HG02623 (cell line): ENCODE measurements around the gene KIRREL3.

Experiments
- ATAC-seq: cut with Tn5 transposase; IDR thresholded peaks from one replicate; pipeline ENCODE4 v1.9.1; 2021; ENCODE audit warnings: moderate library complexity; ENCODE audit not compliant: unreplicated experiment

The KIRREL3 gene

GRCh38 chr11:126497581-126498122 lies 502.9 kb downstream of the KIRREL3 start:
- ATAC-seq: no peak

GRCh38 chr11:126496576-126497337 lies 503.8 kb downstream of the KIRREL3 start:
- ATAC-seq: no peak

GRCh38 chr11:126495281-126496220 lies 505.0 kb downstream of the KIRREL3 start:
- no peak for ATAC-seq

GRCh38 chr11:126494831-126495230 lies 505.7 kb downstream of the KIRREL3 start:
- ATAC-seq: no peak

- no peak for ATAC-seq
These were observed 508.1 kb downstream of the KIRREL3 start for GRCh38 chr11:126492331-126493082.

GRCh38 chr11:126491092-126491491 lies 509.5 kb downstream of the KIRREL3 start:
- ATAC-seq: no peak

- ATAC-seq: no peak
These were observed 510.5 kb downstream of the KIRREL3 start for GRCh38 chr11:126489836-126490660.

GRCh38 chr11:126488591-126489370 lies 511.8 kb downstream of the KIRREL3 start:
- ATAC-seq: no peak

- ATAC-seq: no peak
These were observed 512.9 kb downstream of the KIRREL3 start for GRCh38 chr11:126487711-126488110.

- ATAC-seq: no peak
These were observed 514.5 kb downstream of the KIRREL3 start for GRCh38 chr11:126485986-126486635.

GRCh38 chr11:126485021-126485792 lies 515.4 kb downstream of the KIRREL3 start:
- no peak for ATAC-seq

GRCh38 chr11:126484266-126484665 lies 516.3 kb downstream of the KIRREL3 start:
- ATAC-seq: no peak

GRCh38 chr11:126483621-126484195 lies 516.9 kb downstream of the KIRREL3 start:
- ATAC-seq: no peak

GRCh38 chr11:126482586-126483108 lies 517.9 kb downstream of the KIRREL3 start:
- ATAC-seq: no peak

- no peak for ATAC-seq
These were observed 519.3 kb downstream of the KIRREL3 start for GRCh38 chr11:126481303-126481680.

- ATAC-seq: no peak
These were observed 519.9 kb downstream of the KIRREL3 start for GRCh38 chr11:126480410-126481302.
